GM18508 (cell line): Measurements from ENCODE around the gene HNRNPAB.
"Not testable (repeated sequence)": the region's sequence is repeated elsewhere in the genome, so short reads cannot be mapped to it uniquely, and the experiment has no call there.

Experiments used
- ATAC-seq: cut with Tn5 transposase; IDR thresholded peaks from one replicate; pipeline ENCODE4 v1.9.1; 2021; ENCODE audit warnings: moderate number of reproducible peaks; ENCODE audit not compliant: insufficient read depth, unreplicated experiment

The HNRNPAB gene

GRCh38 chr5:178241231-178241663, 36.9 kb downstream of the HNRNPAB start:
- ATAC-seq, result no peak

- ATAC-seq, result no peak
Measured at GRCh38 chr5:178241688-178242231, 37.4 kb downstream of the HNRNPAB start.

GRCh38 chr5:178242416-178242815, 38.1 kb downstream of the HNRNPAB start:
- ATAC-seq, result no peak

- no peak for ATAC-seq
Measured at GRCh38 chr5:178244576-178244975, 40.2 kb downstream of the HNRNPAB start.

GRCh38 chr5:178245389-178245788, 41.1 kb downstream of the HNRNPAB start:
- ATAC-seq, result no peak

GRCh38 chr5:178246624-178247279, 42.4 kb downstream of the HNRNPAB start:
- no peak for ATAC-seq

GRCh38 chr5:178247481-178248456, 43.4 kb downstream of the HNRNPAB start:
- ATAC-seq, result no peak

GRCh38 chr5:178248750-178249149, 44.4 kb downstream of the HNRNPAB start:
- ATAC-seq, result no peak

- no peak for ATAC-seq
Measured at GRCh38 chr5:178249191-178249989, 45.1 kb downstream of the HNRNPAB start.

- ATAC-seq, result no peak
Measured at GRCh38 chr5:178250263-178250662, 45.9 kb downstream of the HNRNPAB start.

- no peak for ATAC-seq
Measured at GRCh38 chr5:178252258-178252657, 47.9 kb downstream of the HNRNPAB start.

- ATAC-seq, result not testable (repeated sequence)
Measured at GRCh38 chr5:178253632-178254031, 49.3 kb downstream of the HNRNPAB start.

GRCh38 chr5:178256746-178257145, 52.4 kb downstream of the HNRNPAB start:
- ATAC-seq, result no peak

- ATAC-seq, result no peak
Measured at GRCh38 chr5:178257650-178258049, 53.3 kb downstream of the HNRNPAB start.

GRCh38 chr5:178259623-178260536, 55.5 kb downstream of the HNRNPAB start:
- no peak for ATAC-seq
